Uterus (tissue), 4 donors: ENCODE results near the gene PTF1A. TPM values are rescaled to one million over a fixed set of nuclear protein-coding genes. Genes with fewer than 3 reads are reported as not detected.

ENCODE experiments used
- DNase-seq, 2 donors: peaks; one replicate each; pipeline ENCODE4 v3.0.0-alpha.2; 2019 to 2020
- H3K27ac ChIP-seq, 2 donors: fragments of 200-600 bp; sonication (generic); 1 replicate in 1 of 2; 2 replicates in 1 of 2; pipeline ENCODE4 v1.5.1; 2016 to 2018
- H3K27me3 ChIP-seq, 2 donors: fragments of 200-600 bp; sonication (generic); one replicate each; pipeline ENCODE4 v1.5.1; 2018 to 2019; ENCODE audit warnings: control low read depth in 1 of 2
- H3K36me3 ChIP-seq, 2 donors: fragments of 200-600 bp; sonication (generic); one replicate each; pipeline ENCODE4 v1.5.1; 2019; ENCODE audit warnings: control low read depth in 1 of 2
- H3K4me1 ChIP-seq, 2 donors: fragments of 200-600 bp; sonication (generic); one replicate each; pipeline ENCODE4 v1.5.1; 2018 to 2019; ENCODE audit warnings: control low read depth in 1 of 2
- H3K4me3 ChIP-seq, 2 donors: fragments of 200-600 bp; sonication (generic); 1 replicate in 1 of 2; 2 replicates in 1 of 2; pipeline ENCODE4 v1.5.1; 2018 to 2019; ENCODE audit warnings: mild to moderate bottlenecking in 1 of 2
- H3K9me3 ChIP-seq, 2 donors: fragments of 200-600 bp; sonication (generic); one replicate each; pipeline ENCODE4 v1.5.1; 2019; ENCODE audit warnings: control low read depth in 1 of 2
- CTCF ChIP-seq, 4 experiments: fragments of 200-600 bp in 2 of 4; fragments of 450-650 bp in 2 of 4; sonication (generic) in 2 of 4; IDR thresholded peaks; one replicate each; pipeline ENCODE4 v1.5.1; 2016 to 2019; ENCODE audit warnings: antibody characterized with exemption in 4 of 4, mild to moderate bottlenecking in 2 of 4, moderate library complexity in 1 of 4
- POLR2A ChIP-seq, 2 donors: fragments of 450-650 bp; IDR thresholded peaks; one replicate each; pipeline ENCODE4 v1.6.1; 2016; ENCODE audit warnings: antibody characterized with exemption in 2 of 2, mild to moderate bottlenecking in 1 of 2, moderate library complexity in 1 of 2
- intact Hi-C: fragments of 100-400 bp; cut with DNase I; formaldehyde crosslinking; loops from one replicate; pipeline ENCODE4 v1.15.1; 2023; ENCODE audit warnings: low total_unique reads
- total RNA-seq, 4 donors: library from RNA; depleted of rRNA in 3 of 4; stranded (reverse); fragments of >200 nt in 3 of 4; gene quantifications; one replicate each; pipeline versions ENCODE4 v1.1.0 to v1.2.4, GENCODE V29; 2014 to 2023
- donor health status: DM: yes; HTN: yes; CAD: no.

Gene PTF1A
- total RNA-seq, 4 donors from 2014 or later = 0.90 to 114 TPM; not detected in 2

GRCh38 chr10:23157691-23158369 is 34.3 kb upstream of the PTF1A start:
- no peaks in the 10 kb centered on the region for H3K4me1 ChIP-seq
- intact Hi-C loops = no loop called here
- H3K4me3 ChIP-seq = no peak overlapping the region
- DNase-seq = no peak
- H3K27me3 ChIP-seq = no peaks in the 10 kb centered on the region
- TF ChIP-seq CTCF (IDR thresholded peaks at IDR 0.05) (no peak), POLR2A (IDR thresholded peaks at IDR 0.05) (no peak)
- H3K27ac ChIP-seq = no peak overlapping the region
- H3K36me3 ChIP-seq = no peaks in the 10 kb centered on the region
- no peaks in the 10 kb centered on the region for H3K9me3 ChIP-seq

- Histone ChIP-seq H3K27me3 (no peaks in the 10 kb centered on the region), H3K27ac (no peak overlapping the region), H3K4me1 (no peaks in the 10 kb centered on the region), H3K4me3 (no peak overlapping the region), H3K9me3 (no peaks in the 10 kb centered on the region), H3K36me3 (no peaks in the 10 kb centered on the region)
- TF ChIP-seq POLR2A (IDR thresholded peaks at IDR 0.05) = no peak
- TF ChIP-seq CTCF (IDR thresholded peaks at IDR 0.05) = peak; percentile 42 to 59 (median 56)
- intact Hi-C loops = no loop called here
- peak in 1 of 2 donors; percentile 20 for DNase-seq
Observed at GRCh38 chr10:23158370-23158769, 33.7 kb upstream of the PTF1A start.

- no peaks in the 10 kb centered on the region for H3K36me3 ChIP-seq
- H3K4me3 ChIP-seq = no peak overlapping the region
- no peaks in the 10 kb centered on the region for H3K9me3 ChIP-seq
- peaks cover 0 to 30% of the 10 kb centered on the region in 2 donors for H3K27me3 ChIP-seq
- TF ChIP-seq CTCF (IDR thresholded peaks at IDR 0.05) (no peak), POLR2A (IDR thresholded peaks at IDR 0.05) (no peak)
- DNase-seq = no peak
- H3K27ac ChIP-seq = no peak overlapping the region
- peaks cover 0 to 8% of the 10 kb centered on the region in 2 donors for H3K4me1 ChIP-seq
- intact Hi-C loops = no loop called here
Observed at GRCh38 chr10:23171232-23171876, 20.8 kb upstream of the PTF1A start.

GRCh38 chr10:23172429-23173213 is 19.5 kb upstream of the PTF1A start:
- no peaks in the 10 kb centered on the region for H3K9me3 ChIP-seq
- DNase-seq = no peak
- no peak overlapping the region for H3K4me3 ChIP-seq
- H3K27ac ChIP-seq = no peak overlapping the region
- no peaks in the 10 kb centered on the region for H3K36me3 ChIP-seq
- H3K4me1 ChIP-seq = peaks cover 0 to 8% of the 10 kb centered on the region in 2 donors
- TF ChIP-seq CTCF (IDR thresholded peaks at IDR 0.05) (no peak), POLR2A (IDR thresholded peaks at IDR 0.05) (no peak)
- intact Hi-C loops = no loop called here
- H3K27me3 ChIP-seq = peaks cover 0 to 30% of the 10 kb centered on the region in 2 donors
